ENCODE data around the gene LZTS2. TPM values are rescaled to one million over a fixed set of nuclear protein-coding genes. Genes with fewer than 3 reads are reported as not detected.

The LZTS2 gene
- total and polyA plus RNA-seq, 2 of the 4 experiments (the other 2 are of a cell fraction): 19.2 to 101 TPM

DNA sequence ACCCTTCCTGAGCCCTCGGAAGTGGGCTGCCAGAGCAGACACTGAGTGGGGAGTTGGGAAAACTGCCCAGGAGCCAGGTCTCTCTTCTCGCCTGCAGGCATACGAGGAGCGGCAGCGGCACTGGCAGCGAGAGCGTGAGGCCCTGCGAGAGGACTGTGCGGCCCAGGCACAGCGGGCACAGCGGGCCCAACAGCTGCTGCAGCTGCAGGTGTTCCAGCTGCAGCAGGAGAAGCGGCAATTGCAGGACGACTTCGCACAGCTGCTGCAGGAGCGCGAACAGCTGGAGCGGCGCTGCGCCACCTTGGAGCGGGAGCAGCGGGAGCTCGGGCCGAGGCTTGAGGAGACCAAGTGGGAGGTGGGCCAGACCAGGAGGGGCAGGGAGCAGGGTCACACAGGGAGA is 5.8 kb downstream of the LZTS2 start:
- CTCF ChIA-PET: interaction anchor here (2.1 kb wide), 1 partner anchor 10 kb away, joined by 11 read pairs; no protein-coding TSS in a partner anchor
- Histone ChIP-seq H2BK15ac (ENCODE audit: low read depth, low read length) (no peak overlapping the region), H3K56ac (ENCODE audit: extremely low read depth, insufficient read depth, low read length) (no peak overlapping the region), H3K4me1 (ENCODE audit: control insufficient read depth, insufficient read depth, low read length) (peaks cover 36% of the 10 kb centered on the region), H3K27me3 (ENCODE audit: control insufficient read depth, insufficient read depth, low read length) (no peaks in the 10 kb centered on the region), H3K4me3 (ENCODE audit: insufficient read depth, low read depth, low read length) (no peak overlapping the region), H2AFZ (replicated peaks; ENCODE audit: low read length, poor library complexity) (no peak overlapping the region), H3K9me3 (ENCODE audit: control insufficient read depth, insufficient read depth, low read length) (no peaks in the 10 kb centered on the region), H2BK5ac (ENCODE audit: low read depth, low read length, poor library complexity, severe bottlenecking) (no peak overlapping the region), H4K5ac (ENCODE audit: low read depth, low read length) (no peak overlapping the region), H3K14ac (replicated peaks; ENCODE audit: low read depth, low read length) (no peak overlapping the region), H2BK20ac (ENCODE audit: low read depth, low read length) (no peak overlapping the region), H3K4me2 (ENCODE audit: low read depth, low read length) (no peak overlapping the region), H2AK5ac (ENCODE audit: low read depth, low read length) (no peak overlapping the region), H4K20me1 (ENCODE audit: insufficient read depth, low read length) (peaks cover 68% of the 10 kb centered on the region), H4K91ac (ENCODE audit: insufficient read depth, low read depth, low read length) (no peak overlapping the region), H3K79me1 (ENCODE audit: low read depth in 1 of 2, low read length in 2 of 2) (peaks cover 24 to 77% of the 10 kb centered on the region in 2 experiments), H3K9ac (ENCODE audit: low read depth, low read length) (no peak overlapping the region), H2AK9ac (replicated peaks; ENCODE audit: low read depth, low read length, poor library complexity) (no peak overlapping the region), H3K27ac (ENCODE audit: insufficient read depth, low read length) (no peak overlapping the region), H3K23ac (ENCODE audit: low read depth, low read length) (no peak overlapping the region), H3K18ac (ENCODE audit: low read depth, low read length) (no peak overlapping the region), H3K36me3 (ENCODE audit: control insufficient read depth, insufficient read depth, low read length) (peaks cover 47% of the 10 kb centered on the region), H2BK120ac (ENCODE audit: low read depth, low read length) (no peak overlapping the region), H4K8ac (ENCODE audit: low read depth in 2 of 2, low read length in 2 of 2) (no peak overlapping the region), H3K4ac (ENCODE audit: low read depth, low read length) (no peak overlapping the region), H3K9me1 (ENCODE audit: insufficient read depth, low read length) (peaks cover 14% of the 10 kb centered on the region)
- 96% methylated on average over 10 of the region's 23 CpGs; no CpG with 5 or more reads in 1 of the 2 experiments for WGBS, 2 experiments (ENCODE audit: extremely low coverage in 2 of 2, insufficient read length in 1 of 2)
- no TSS peak for BruUV-seq (replicated peaks)
- TF ChIP-seq, protein P1, sequence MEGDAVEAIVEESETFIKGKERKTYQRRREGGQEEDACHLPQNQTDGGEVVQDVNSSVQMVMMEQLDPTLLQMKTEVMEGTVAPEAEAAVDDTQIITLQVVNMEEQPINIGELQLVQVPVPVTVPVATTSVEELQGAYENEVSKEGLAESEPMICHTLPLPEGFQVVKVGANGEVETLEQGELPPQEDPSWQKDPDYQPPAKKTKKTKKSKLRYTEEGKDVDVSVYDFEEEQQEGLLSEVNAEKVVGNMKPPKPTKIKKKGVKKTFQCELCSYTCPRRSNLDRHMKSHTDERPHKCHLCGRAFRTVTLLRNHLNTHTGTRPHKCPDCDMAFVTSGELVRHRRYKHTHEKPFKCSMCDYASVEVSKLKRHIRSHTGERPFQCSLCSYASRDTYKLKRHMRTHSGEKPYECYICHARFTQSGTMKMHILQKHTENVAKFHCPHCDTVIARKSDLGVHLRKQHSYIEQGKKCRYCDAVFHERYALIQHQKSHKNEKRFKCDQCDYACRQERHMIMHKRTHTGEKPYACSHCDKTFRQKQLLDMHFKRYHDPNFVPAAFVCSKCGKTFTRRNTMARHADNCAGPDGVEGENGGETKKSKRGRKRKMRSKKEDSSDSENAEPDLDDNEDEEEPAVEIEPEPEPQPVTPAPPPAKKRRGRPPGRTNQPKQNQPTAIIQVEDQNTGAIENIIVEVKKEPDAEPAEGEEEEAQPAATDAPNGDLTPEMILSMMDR (conservative IDR thresholded peaks at IDR 0.05; ENCODE audit: low read depth, low read length): no peak
- no peak for TF ChIP-seq FOS (IDR thresholded peaks at IDR 0.05; ENCODE audit: low read depth, low read length)
- intact Hi-C loops (cut with micrococcal nuclease) (no loop called here), in situ Hi-C loops (cut with MboI; ENCODE audit: low sequenced_read_pairs) (no loop called here), dilution Hi-C loops (cut with HindIII; ENCODE audit: low sequenced_read_pairs, unreplicated experiment) (no loop called here)
- ATAC-seq (ENCODE audit: low read depth): no peak
- POLR2A ChIA-PET (ENCODE audit: unreplicated experiment): no interaction called here
- no peak for DNase-seq

Measured in IMR-90 (cell line).